Vagina (tissue), 2 donors: Measurements from ENCODE around the gene PRPF6. TPM values are rescaled to one million over a fixed set of nuclear protein-coding genes. Genes with fewer than 3 reads are reported as not detected.

Experiments used
- DNase-seq, 2 donors: peaks; one replicate each; pipeline ENCODE4 v3.0.0-alpha.2; 2017; ENCODE audit errors: extremely low spot score in 2 of 2
- H3K27ac ChIP-seq: fragments of 200-600 bp; sonication (generic); one replicate; pipeline ENCODE4 v1.5.1; 2019
- H3K27me3 ChIP-seq: fragments of 200-600 bp; sonication (generic); one replicate; pipeline ENCODE4 v1.5.1; 2019
- H3K36me3 ChIP-seq, 2 donors: fragments of 200-600 bp; sonication (generic); one replicate each; pipeline ENCODE4 v1.5.1; 2017 to 2019
- H3K4me1 ChIP-seq: fragments of 200-600 bp; sonication (generic); one replicate; pipeline ENCODE4 v1.5.1; 2019
- H3K4me3 ChIP-seq, 2 donors: fragments of 200-600 bp; sonication (generic); 1 replicate in 1 of 2; 2 replicates in 1 of 2; pipeline ENCODE4 v1.5.1; 2016 to 2019
- H3K9me3 ChIP-seq: fragments of 200-600 bp; sonication (generic); one replicate; pipeline ENCODE4 v1.5.1; 2019
- POLR2A ChIP-seq, 2 donors: fragments of 450-650 bp; IDR thresholded peaks; one replicate each; pipeline ENCODE4 v1.6.1; 2017; ENCODE audit warnings: antibody characterized with exemption in 2 of 2, mild to moderate bottlenecking in 2 of 2, moderate library complexity in 2 of 2
- POLR2AphosphoS5 ChIP-seq, 2 donors: sonication (generic); formaldehyde crosslinking; IDR thresholded peaks; one replicate each; pipeline ENCODE4 v1.9.0; 2017; ENCODE audit warnings: antibody characterized with exemption in 2 of 2, mild to moderate bottlenecking in 2 of 2, low read depth in 1 of 2; ENCODE audit not compliant: insufficient read depth in 1 of 2
- intact Hi-C: fragments of 100-400 bp; cut with DNase I; formaldehyde crosslinking; loops from one replicate; pipeline ENCODE4 v1.15.1; 2023
- total RNA-seq: library from RNA; depleted of rRNA; stranded (reverse); fragments of >200 nt; gene quantifications from one replicate; pipeline ENCODE4 v1.2.3, GENCODE V29; 2016
- TF ChIP-seq, protein P1 (sequence below), 3 experiments: fragments of 450-650 bp in 2 of 3; fragments of 200-600 bp in 1 of 3; sonication (generic) in 1 of 3; IDR thresholded peaks; one replicate each; pipeline ENCODE4 v1.5.1; 2017 to 2019; ENCODE audit warnings: antibody characterized with exemption in 3 of 3, mild to moderate bottlenecking in 2 of 3, moderate library complexity in 2 of 3

PRPF6 gene
- total RNA-seq, 1 donor from 2014 or later: 50.6 TPM

- no peak overlapping the region for H3K27ac ChIP-seq
- DNase-seq: no peak
- H3K4me1 ChIP-seq: peaks cover 23% of the 10 kb centered on the region
These were observed 95.4 kb downstream of the PRPF6 start for GRCh38 chr20:64076061-64076997.

DNA sequence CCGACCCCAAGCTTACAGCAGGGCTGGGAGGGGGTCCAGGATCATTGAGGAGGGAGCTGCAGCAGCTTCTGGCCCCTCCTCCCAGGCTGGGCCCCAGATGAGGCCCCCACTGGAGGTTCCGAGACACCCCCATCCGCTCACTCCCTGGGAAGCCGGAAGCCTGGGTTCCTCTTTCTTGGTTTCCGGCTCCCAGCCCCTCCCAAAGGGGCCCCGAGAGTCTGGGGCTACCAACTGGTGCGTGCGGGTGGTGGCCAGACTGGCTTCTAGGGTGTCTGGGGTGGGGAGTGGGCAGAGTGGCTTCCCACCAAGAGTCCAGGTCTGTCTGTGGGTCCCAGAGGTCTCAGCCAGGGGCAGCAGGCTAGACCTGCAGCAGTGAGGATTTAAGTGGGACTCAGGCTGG is 96.2 kb downstream of the PRPF6 start:
- no peak for DNase-seq
- intact Hi-C loops: no loop called here
- peaks cover 23% of the 10 kb centered on the region for H3K4me1 ChIP-seq
- H3K9me3 ChIP-seq: no peaks in the 10 kb centered on the region
- TF ChIP-seq, protein P1, sequence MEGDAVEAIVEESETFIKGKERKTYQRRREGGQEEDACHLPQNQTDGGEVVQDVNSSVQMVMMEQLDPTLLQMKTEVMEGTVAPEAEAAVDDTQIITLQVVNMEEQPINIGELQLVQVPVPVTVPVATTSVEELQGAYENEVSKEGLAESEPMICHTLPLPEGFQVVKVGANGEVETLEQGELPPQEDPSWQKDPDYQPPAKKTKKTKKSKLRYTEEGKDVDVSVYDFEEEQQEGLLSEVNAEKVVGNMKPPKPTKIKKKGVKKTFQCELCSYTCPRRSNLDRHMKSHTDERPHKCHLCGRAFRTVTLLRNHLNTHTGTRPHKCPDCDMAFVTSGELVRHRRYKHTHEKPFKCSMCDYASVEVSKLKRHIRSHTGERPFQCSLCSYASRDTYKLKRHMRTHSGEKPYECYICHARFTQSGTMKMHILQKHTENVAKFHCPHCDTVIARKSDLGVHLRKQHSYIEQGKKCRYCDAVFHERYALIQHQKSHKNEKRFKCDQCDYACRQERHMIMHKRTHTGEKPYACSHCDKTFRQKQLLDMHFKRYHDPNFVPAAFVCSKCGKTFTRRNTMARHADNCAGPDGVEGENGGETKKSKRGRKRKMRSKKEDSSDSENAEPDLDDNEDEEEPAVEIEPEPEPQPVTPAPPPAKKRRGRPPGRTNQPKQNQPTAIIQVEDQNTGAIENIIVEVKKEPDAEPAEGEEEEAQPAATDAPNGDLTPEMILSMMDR (IDR thresholded peaks at IDR 0.05): no peak
- TF ChIP-seq POLR2AphosphoS5 (IDR thresholded peaks at IDR 0.05; ENCODE audit: insufficient read depth in 1 of 2, low read depth in 1 of 2) (no peak), POLR2A (IDR thresholded peaks at IDR 0.05) (no peak)
- peak overlapping the region; percentile 16 to 65 for H3K4me3 ChIP-seq
- no peak overlapping the region for H3K27ac ChIP-seq
- peaks cover 0 to 9% of the 10 kb centered on the region in 2 donors for H3K36me3 ChIP-seq
- no peaks in the 10 kb centered on the region for H3K27me3 ChIP-seq

More at GRCh38 chr20:64076061-64076997, 95.4 kb downstream of the PRPF6 start:
- Histone ChIP-seq H3K9me3 (no peaks in the 10 kb centered on the region), H3K27me3 (no peaks in the 10 kb centered on the region), H3K36me3 (peaks cover 0 to 9% of the 10 kb centered on the region in 2 donors), H3K4me3 (peak overlapping the region in 1 of 2 donors; percentile 65)
- TF ChIP-seq POLR2AphosphoS5 (IDR thresholded peaks at IDR 0.05; ENCODE audit: insufficient read depth in 1 of 2, low read depth in 1 of 2): no peak
- no peak for TF ChIP-seq POLR2A (IDR thresholded peaks at IDR 0.05)
- TF ChIP-seq, protein P1 (IDR thresholded peaks at IDR 0.05): no peak
- intact Hi-C loops: no loop called here

- peaks cover 23% of the 10 kb centered on the region for H3K4me1 ChIP-seq
- H3K9me3 ChIP-seq: no peaks in the 10 kb centered on the region
- intact Hi-C loops: no loop called here
- TF ChIP-seq POLR2A (IDR thresholded peaks at IDR 0.05) (no peak), POLR2AphosphoS5 (IDR thresholded peaks at IDR 0.05; ENCODE audit: insufficient read depth in 1 of 2, low read depth in 1 of 2) (no peak)
- TF ChIP-seq, protein P1 (IDR thresholded peaks at IDR 0.05): no peak
- H3K27me3 ChIP-seq: no peaks in the 10 kb centered on the region
- DNase-seq: no peak
- no peak overlapping the region for H3K27ac ChIP-seq
- peaks cover 0 to 9% of the 10 kb centered on the region in 2 donors for H3K36me3 ChIP-seq
- peak overlapping the region; percentile 16 to 65 for H3K4me3 ChIP-seq
These were observed 96.6 kb downstream of the PRPF6 start for GRCh38 chr20:64077541-64077875.

DNA sequence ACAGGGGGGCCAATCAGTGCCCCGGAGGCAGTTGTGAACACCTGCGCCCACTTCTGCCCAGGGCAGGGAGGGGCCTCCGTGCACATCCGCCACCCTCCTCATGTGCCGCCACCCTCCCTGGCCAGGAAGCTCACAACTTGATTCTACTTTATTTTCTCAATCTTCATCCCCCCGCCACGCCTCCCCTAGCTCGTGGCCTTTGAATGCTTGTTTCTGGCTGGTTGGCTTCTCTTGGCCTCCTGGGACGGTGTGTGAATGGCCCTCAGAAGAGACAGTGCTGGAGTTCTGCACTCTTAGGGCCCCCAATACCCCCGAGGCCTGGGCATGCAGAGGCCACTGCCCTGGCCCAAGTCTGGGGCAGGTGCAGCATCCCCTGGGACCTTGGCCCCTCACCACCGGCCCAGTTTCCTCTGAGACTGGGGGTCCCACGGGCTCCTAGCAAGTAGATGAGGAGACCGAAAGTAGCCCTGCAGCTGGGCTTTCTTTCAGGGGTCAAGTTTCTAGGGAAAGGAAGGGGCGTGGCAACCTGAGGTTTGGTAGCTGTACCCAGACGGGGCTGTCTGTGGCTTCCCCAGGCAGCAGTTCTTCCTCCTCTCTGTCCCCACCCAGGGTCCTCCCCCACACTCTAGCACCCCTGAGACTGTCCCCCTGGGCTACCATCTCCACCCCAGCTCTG is 97.1 kb downstream of the PRPF6 start:
- peak overlapping the region; percentile 65 to 87 for H3K4me3 ChIP-seq
- H3K27me3 ChIP-seq: no peaks in the 10 kb centered on the region
- peaks cover 0 to 9% of the 10 kb centered on the region in 2 donors for H3K36me3 ChIP-seq
- H3K9me3 ChIP-seq: no peaks in the 10 kb centered on the region
- H3K4me1 ChIP-seq: peaks cover 26% of the 10 kb centered on the region
- no peak overlapping the region for H3K27ac ChIP-seq
- intact Hi-C loops: no loop called here
- TF ChIP-seq POLR2AphosphoS5 (IDR thresholded peaks at IDR 0.05; ENCODE audit: insufficient read depth in 1 of 2, low read depth in 1 of 2) (no peak), POLR2A (IDR thresholded peaks at IDR 0.05) (no peak)
- TF ChIP-seq, protein P1 (IDR thresholded peaks at IDR 0.05): no peak
- no peak for DNase-seq
